Aorta (tissue), 5 donors: ENCODE data around the gene GIPC3. TPM values are rescaled to one million over a fixed set of nuclear protein-coding genes. Genes with fewer than 3 reads are reported as not detected.
A peak's percentile ranks its signal among the peaks of the same experiment; 100 is the strongest.
"Not testable (repeated sequence)": the region's sequence is repeated elsewhere in the genome, so short reads cannot be mapped to it uniquely, and the experiment has no call there.

Experiments
- ATAC-seq: fragments of 200-7000 bp; cut with Tn5 transposase; one replicate; pipeline ENCODE4 v1.9.1; 2022; ENCODE audit warnings: moderate library complexity; ENCODE audit not compliant: low FRiP score
- DNase-seq, 2 donors: peaks; one replicate each; pipeline ENCODE4 v3.0.0-alpha.2; 2020
- H3K27ac ChIP-seq, 2 donors: one replicate each; pipeline ENCODE4 v1.5.1; 2013; ENCODE audit warnings: low read length in 2 of 2, mild to moderate bottlenecking in 2 of 2, moderate library complexity in 2 of 2, control low read depth in 1 of 2, inconsistent platforms in 1 of 2, low read depth in 1 of 2
- H3K27me3 ChIP-seq, 2 donors: one replicate each; pipeline ENCODE4 v1.6.1; 2013; ENCODE audit warnings: control low read depth in 1 of 2, low read length in 1 of 2, mild to moderate bottlenecking in 1 of 2, moderate library complexity in 1 of 2; ENCODE audit not compliant: insufficient read depth in 2 of 2, control insufficient read depth in 1 of 2
- H3K36me3 ChIP-seq, 2 donors: one replicate each; pipeline ENCODE4 v1.6.1; 2013; ENCODE audit warnings: control low read depth in 1 of 2, low read length in 1 of 2, mild to moderate bottlenecking in 1 of 2; ENCODE audit not compliant: insufficient read depth in 2 of 2, control insufficient read depth in 1 of 2
- H3K4me1 ChIP-seq, 2 donors: one replicate each; pipeline ENCODE4 v1.6.1; 2013; ENCODE audit warnings: low read length in 2 of 2, control low read depth in 1 of 2, mild to moderate bottlenecking in 1 of 2, moderate library complexity in 1 of 2; ENCODE audit not compliant: insufficient read depth in 2 of 2, control insufficient read depth in 1 of 2
- H3K4me3 ChIP-seq, 2 donors: one replicate each; pipeline ENCODE4 v1.5.1; 2013; ENCODE audit warnings: low read length in 2 of 2, control low read depth in 1 of 2, mild to moderate bottlenecking in 1 of 2
- H3K9me3 ChIP-seq: one replicate; pipeline ENCODE4 v1.6.1; 2013; ENCODE audit warnings: mild to moderate bottlenecking, low read length; ENCODE audit not compliant: control insufficient read depth
- WGBS, 2 donors: extraction: QIAGEN DNeasy Blood & Tissue Kit; methylation state at CpG; one replicate each; pipeline ENCODE4 v1.1.7; 2013; 5-methylcytosine and 5-hydroxymethylcytosine counted together
- intact Hi-C, 2 donors: fragments of 100-400 bp; cut with DNase I; formaldehyde crosslinking; loops; one replicate each; pipeline versions ENCODE4 v1.14.2 to v1.15.0; 2022
- polyA plus RNA-seq, 2 donors: library from polyadenylated mRNA; stranded (reverse); fragments of 200-250 nt; gene quantifications; one replicate each; pipeline ENCODE4 v1.2.3, GENCODE V29; 2013
- total RNA-seq, 2 donors: library from RNA; stranded (reverse); fragmentation: NEBNext Ultra II Directional; extraction: Animal tissue kit (Norgen Biotek cat#: 25700); gene quantifications; one replicate each; pipeline ENCODE4 v1.2.1, GENCODE V29; 2021
- donor health status: healthy with polysubstance abuse.
- donor health status: Bipolar disorder and iron deficiency.
- donor health status: DM: no; HTN: no; CAD: no.
- donor health status: DM: no; HTN: no; CAD: no.
- donor health status: DM: yes; HTN: yes; CAD: no.

The GIPC3 gene
- total and polyA plus RNA-seq, 4 donors: 0.50 to 5.0 (median 2.0) TPM

DNA sequence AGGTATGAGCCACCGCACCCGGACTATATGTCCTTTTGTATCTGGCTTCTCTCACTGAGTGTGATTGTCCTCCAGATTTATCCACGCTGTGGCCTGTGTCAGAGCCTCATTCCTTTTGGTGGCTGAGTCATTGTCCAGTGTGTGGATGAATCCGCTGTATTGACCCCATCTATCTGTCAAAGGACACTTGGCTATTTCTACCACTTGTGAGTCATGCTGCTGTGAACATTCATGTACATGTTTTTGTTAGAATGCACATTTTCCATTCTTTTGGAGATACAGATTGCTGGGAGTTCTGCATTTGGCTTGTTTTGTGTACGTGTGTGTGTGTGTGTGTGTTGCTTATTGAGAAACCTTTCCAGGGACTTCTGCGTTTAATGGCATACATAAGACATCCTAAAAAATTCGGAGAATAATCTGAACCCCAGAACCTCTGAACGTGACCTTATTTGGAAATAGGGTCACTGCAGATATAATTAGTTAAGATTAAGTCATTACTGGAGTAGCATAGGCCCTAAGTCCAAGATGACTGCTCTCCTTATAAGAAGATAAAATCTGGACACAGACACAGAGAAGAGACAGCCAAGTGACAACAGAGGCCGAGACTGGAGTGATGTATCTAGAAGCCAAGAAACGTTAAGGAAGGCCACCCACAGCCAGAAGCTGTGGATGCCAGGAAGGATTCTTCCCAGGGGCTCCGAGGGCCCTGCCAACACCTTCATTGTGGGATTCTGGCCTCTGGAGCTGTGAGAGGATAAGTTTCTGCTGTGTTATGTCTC lies 4.9 kb upstream of the GIPC3 start:
- Histone ChIP-seq H3K4me3 (no peak overlapping the region), H3K27me3 (no peaks in the 10 kb centered on the region), H3K36me3 (no peaks in the 10 kb centered on the region), H3K4me1 (peaks cover 0 to 4% of the 10 kb centered on the region in 2 donors), H3K27ac (no peak overlapping the region), H3K9me3 (no peaks in the 10 kb centered on the region)
- ATAC-seq: no peak
- intact Hi-C loops: no loop called here
- no peak for DNase-seq
- WGBS, 2 donors: 27 to 31% methylated on average over 11 of the region's 11 CpGs

- WGBS, 2 donors: 95% methylated on average over 4 of the region's 4 CpGs
- intact Hi-C loops, DNase-seq, H3K36me3 ChIP-seq, H3K27me3 ChIP-seq, H3K4me3 ChIP-seq, H3K9me3 ChIP-seq, H3K4me1 ChIP-seq, ATAC-seq, H3K27ac ChIP-seq: not testable (repeated sequence)
Measured at GRCh38 chr19:3581792-3582191, 3.5 kb upstream of the GIPC3 start.

GRCh38 chr19:3584036-3584802 lies 1.1 kb upstream of the GIPC3 start:
- H3K9me3 ChIP-seq, ATAC-seq, H3K27ac ChIP-seq, H3K36me3 ChIP-seq, intact Hi-C loops, H3K4me3 ChIP-seq, DNase-seq, H3K27me3 ChIP-seq, H3K4me1 ChIP-seq: not testable (repeated sequence)
- 84 to 86% methylated on average over 15 of the region's 15 CpGs for WGBS, 2 donors

DNA sequence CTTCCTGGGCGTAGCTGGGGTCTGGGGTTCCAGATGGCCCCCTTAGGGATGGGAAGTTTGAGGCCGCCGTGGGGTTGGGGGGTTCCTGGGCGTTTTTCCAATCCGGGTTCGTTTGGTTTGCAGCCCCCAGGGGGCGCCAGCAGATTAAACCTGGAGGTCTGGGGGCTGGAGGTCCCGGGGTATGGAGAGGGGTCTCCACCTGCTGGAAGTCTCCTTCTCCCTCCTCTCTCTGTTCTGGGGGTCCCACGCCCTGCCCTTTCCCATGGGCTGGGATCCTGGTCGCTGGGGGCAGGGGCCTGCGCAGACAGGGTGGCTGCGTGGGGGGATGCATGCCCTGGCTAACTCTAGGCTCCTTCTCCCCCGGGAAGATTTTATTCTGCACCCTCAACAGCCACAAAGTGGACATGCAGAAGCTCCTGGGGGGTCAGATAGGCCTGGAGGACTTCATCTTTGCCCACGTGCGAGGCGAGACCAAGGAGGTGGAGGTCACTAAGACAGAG lies 899 bp downstream of the GIPC3 start:
- H3K4me3 ChIP-seq: no peak overlapping the region
- DNase-seq (no peak), ATAC-seq (no peak)
- H3K4me1 ChIP-seq: no peaks in the 10 kb centered on the region
- H3K27me3 ChIP-seq: no peaks in the 10 kb centered on the region
- H3K9me3 ChIP-seq: no peaks in the 10 kb centered on the region
- H3K27ac ChIP-seq: no peak overlapping the region
- WGBS, 2 donors: 25 to 35% methylated on average over 16 of the region's 16 CpGs
- H3K36me3 ChIP-seq: no peaks in the 10 kb centered on the region
- intact Hi-C loops: loop anchor here (2.0 kb wide), 1 partner anchor 33 kb away; no protein-coding TSS in a partner anchor

DNA sequence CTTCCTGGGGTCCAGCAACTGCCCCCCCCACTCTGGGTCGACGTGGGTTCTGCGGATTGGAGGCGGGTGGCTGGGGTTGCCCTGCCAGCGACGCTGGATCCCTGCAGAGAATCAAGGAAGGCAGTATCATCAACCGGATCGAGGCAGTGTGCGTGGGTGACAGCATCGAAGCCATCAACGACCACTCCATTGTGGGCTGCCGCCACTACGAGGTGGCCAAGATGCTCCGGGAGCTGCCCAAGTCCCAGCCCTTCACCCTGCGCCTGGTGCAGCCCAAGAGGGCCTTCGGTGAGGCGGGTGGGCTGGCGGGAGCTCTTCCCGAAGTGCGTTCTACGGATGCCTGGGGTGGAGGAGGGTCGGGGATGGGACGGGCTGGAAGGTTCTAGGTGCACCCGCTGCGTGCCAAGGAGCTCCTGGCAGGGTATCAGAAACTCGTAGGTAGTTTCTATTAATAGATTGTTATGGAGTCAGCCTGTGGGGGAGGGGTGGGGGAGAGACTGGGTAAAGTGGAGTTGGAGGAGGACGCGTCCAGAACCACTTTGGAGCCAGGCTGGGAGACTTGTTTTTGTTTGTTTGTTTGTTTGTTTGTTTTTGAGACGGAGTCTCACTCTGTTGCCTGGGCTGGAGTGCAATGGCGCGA lies 1.5 kb downstream of the GIPC3 start:
- H3K4me1 ChIP-seq: no peaks in the 10 kb centered on the region
- no peaks in the 10 kb centered on the region for H3K36me3 ChIP-seq
- no peak overlapping the region for H3K4me3 ChIP-seq
- 39 to 45% methylated on average over 31 of the region's 31 CpGs for WGBS, 2 donors
- H3K27ac ChIP-seq: no peak overlapping the region
- ATAC-seq: peak; percentile 59
- H3K9me3 ChIP-seq: no peaks in the 10 kb centered on the region
- peak in 1 of 2 donors; percentile 50 for DNase-seq
- intact Hi-C loops: loop anchor here (2.0 kb wide), 1 partner anchor 32 kb away; no protein-coding TSS in a partner anchor
- no peaks in the 10 kb centered on the region for H3K27me3 ChIP-seq

DNA sequence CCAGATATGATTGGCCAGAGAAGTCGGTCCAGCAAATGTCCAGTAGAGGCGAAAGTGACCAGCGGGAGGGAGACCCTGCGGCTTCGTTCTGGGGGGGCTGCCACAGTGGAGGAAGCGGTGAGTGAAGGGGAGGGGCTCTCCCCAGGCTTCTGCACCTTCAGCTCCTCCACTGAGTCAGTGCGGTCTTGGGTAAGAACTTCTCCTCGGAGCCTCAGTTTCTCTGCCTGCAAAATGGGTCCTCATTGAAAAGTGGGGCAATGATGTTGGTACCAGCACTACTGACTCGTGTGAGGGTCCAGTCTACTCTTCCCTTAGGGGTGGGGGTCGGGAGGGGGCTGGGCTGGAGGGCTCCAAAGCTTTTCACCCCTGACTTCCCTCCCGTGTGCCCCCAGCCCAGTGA lies 4.2 kb downstream of the GIPC3 start:
- intact Hi-C loops: no loop called here
- Histone ChIP-seq H3K4me3 (no peak overlapping the region), H3K4me1 (no peaks in the 10 kb centered on the region), H3K36me3 (no peaks in the 10 kb centered on the region), H3K27ac (no peak overlapping the region), H3K27me3 (no peaks in the 10 kb centered on the region), H3K9me3 (no peaks in the 10 kb centered on the region)
- 90 to 91% methylated on average over 11 of the region's 11 CpGs for WGBS, 2 donors
- ATAC-seq (no peak), DNase-seq (no peak)

- H3K27ac ChIP-seq: no peak overlapping the region
- no peaks in the 10 kb centered on the region for H3K36me3 ChIP-seq
- no peaks in the 10 kb centered on the region for H3K4me1 ChIP-seq
- no peak for DNase-seq
- no peak overlapping the region for H3K4me3 ChIP-seq
- intact Hi-C loops: no loop called here
- ATAC-seq: no peak
- no peaks in the 10 kb centered on the region for H3K9me3 ChIP-seq
- WGBS, 2 donors: 96 to 98% methylated on average over 21 to 22 of the region's 22 CpGs
- H3K27me3 ChIP-seq: no peaks in the 10 kb centered on the region
Measured at GRCh38 chr19:3589949-3590348, 4.7 kb downstream of the GIPC3 start.

DNA sequence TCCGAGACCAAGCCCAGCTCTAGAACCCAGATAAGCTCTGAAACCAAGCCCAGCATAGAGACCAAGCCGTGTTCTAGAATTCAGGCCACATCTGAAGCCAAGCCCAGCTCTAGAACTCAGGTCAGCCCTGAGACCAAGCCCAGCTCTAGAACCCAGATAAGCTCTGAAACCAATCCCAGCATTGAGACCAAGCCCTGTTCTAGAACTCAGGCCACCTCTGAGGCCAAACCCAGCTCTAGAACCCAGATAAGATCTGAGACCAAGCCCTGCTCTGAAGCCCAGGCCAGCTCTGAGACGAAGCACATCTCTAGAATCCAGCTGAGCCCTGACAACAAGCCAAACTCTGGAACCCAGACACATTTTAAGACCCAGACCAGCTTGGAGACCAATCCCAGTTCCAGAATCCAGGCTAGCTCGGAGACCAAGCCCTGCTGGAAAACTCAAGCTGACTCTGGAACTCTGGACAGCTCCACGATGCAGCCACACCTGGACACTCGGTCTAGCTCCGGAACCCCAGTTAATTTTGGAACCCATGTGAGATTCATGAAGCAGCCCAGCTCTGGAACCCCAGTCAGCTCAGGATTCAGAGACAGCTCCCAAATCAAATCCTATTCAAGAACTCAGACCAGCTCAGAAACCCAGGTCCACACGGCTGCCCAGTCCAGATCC lies 5.8 kb downstream of the GIPC3 start:
- intact Hi-C loops: no loop called here
- Histone ChIP-seq H3K9me3 (no peaks in the 10 kb centered on the region), H3K4me3 (no peak overlapping the region), H3K36me3 (peaks cover 0 to 2% of the 10 kb centered on the region in 2 donors), H3K27me3 (no peaks in the 10 kb centered on the region), H3K4me1 (no peaks in the 10 kb centered on the region), H3K27ac (no peak overlapping the region)
- WGBS, 2 donors: 96 to 97% methylated on average over 8 of the region's 8 CpGs
- ATAC-seq: no peak
- DNase-seq: no peak
